Mucosa of rectum (tissue), 2 donors: Measurements from ENCODE around the gene GAP43.

Source experiments
- H3K27ac ChIP-seq, 2 donors: one replicate each; pipeline ENCODE4 v1.7.0; 2013; ENCODE audit warnings: inconsistent platforms in 2 of 2, low read depth in 2 of 2, low read length in 2 of 2
- H3K27me3 ChIP-seq, 2 donors: one replicate each; pipeline ENCODE4 v1.7.0; 2013; ENCODE audit warnings: low read length in 2 of 2; ENCODE audit not compliant: control insufficient read depth in 2 of 2, insufficient read depth in 2 of 2
- H3K36me3 ChIP-seq, 2 donors: one replicate each; pipeline ENCODE4 v1.7.0; 2013; ENCODE audit warnings: low read length in 2 of 2; ENCODE audit not compliant: control insufficient read depth in 2 of 2, insufficient read depth in 2 of 2
- H3K4me1 ChIP-seq, 2 donors: one replicate each; pipeline ENCODE4 v1.7.0; 2013; ENCODE audit warnings: low read length in 2 of 2, mild to moderate bottlenecking in 1 of 2; ENCODE audit not compliant: control insufficient read depth in 2 of 2, insufficient read depth in 2 of 2
- H3K4me3 ChIP-seq, 2 donors: one replicate each; pipeline ENCODE4 v1.7.0; 2013; ENCODE audit warnings: low read length in 2 of 2
- H3K9ac ChIP-seq, 2 donors: one replicate each; pipeline ENCODE4 v1.7.0; 2013; ENCODE audit warnings: low read length in 2 of 2, low read depth in 1 of 2, mild to moderate bottlenecking in 1 of 2
- H3K9me3 ChIP-seq, 2 donors: one replicate each; pipeline ENCODE4 v1.7.0; 2013; ENCODE audit warnings: low read length in 2 of 2; ENCODE audit not compliant: control insufficient read depth in 2 of 2
- donor health status: healthy.
- donor health status: Normal muscosa, but diverticular disease.

GAP43 gene

DNA sequence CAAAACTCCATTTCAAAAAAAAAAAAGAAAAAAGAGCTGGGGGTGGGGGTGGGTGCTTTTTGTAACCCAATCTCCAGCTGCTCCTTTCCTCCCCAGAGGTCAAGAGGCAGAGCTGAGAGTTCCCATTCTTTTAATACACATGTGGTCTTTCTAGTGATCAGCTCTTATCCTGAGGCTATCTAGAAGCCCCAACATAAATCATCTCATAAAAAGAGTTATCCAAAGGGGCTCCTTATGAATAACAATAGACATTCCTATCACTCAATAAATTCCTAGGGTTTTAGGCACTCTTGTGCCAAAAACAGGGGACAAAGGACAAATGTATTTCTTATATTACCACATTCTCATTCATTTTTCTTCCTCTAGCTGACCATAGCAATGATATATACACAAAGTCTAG lies 25.1 kb upstream of the GAP43 start:
- H3K36me3 ChIP-seq = no peaks in the 10 kb centered on the region
- no peaks in the 10 kb centered on the region for H3K27me3 ChIP-seq
- no peak overlapping the region for H3K27ac ChIP-seq
- no peak overlapping the region for H3K9ac ChIP-seq
- H3K4me1 ChIP-seq = no peaks in the 10 kb centered on the region
- no peak overlapping the region for H3K4me3 ChIP-seq
- no peaks in the 10 kb centered on the region for H3K9me3 ChIP-seq

DNA sequence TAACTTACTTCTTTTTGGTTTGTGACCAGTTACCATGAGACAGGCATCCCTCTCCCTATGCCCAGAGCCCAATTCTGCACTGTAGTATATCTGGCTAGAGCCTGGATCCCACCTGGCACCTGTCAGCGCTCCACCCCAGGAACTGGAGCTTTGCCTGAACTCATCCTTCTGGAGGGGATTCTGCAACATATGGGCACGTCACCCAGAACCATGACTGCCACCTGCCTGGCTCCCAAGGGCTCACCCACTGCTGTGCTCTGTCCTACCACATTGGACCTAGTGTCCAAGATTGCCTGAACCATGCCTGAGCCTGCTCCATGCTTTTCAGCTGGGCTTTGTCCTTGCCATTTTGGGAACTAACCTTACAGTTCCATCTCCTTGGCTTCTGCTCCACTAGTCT lies 21.1 kb upstream of the GAP43 start:
- Histone ChIP-seq H3K27me3 (no peaks in the 10 kb centered on the region), H3K4me3 (no peak overlapping the region), H3K9me3 (no peaks in the 10 kb centered on the region), H3K36me3 (no peaks in the 10 kb centered on the region), H3K4me1 (no peaks in the 10 kb centered on the region), H3K9ac (no peak overlapping the region), H3K27ac (no peak overlapping the region)

DNA sequence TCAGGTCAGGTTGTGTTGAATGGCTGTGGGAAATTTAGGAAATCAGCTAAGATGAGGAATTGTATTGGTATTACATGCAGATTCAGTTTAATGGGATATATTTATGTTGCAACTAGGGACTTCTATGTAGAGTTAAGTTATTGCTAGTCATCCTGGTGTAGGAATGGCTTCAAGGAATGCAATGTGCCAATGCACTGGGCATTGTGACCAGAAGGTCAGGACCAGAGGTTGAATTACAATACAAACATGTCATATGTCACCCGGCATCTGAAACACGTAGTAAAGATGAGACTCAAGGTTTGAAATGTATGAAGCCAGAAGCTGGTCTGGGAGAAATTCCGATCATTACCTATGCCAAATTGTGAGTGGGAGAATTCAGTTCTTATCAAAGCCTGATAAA lies 11.7 kb upstream of the GAP43 start:
- Histone ChIP-seq H3K27me3 (no peaks in the 10 kb centered on the region), H3K4me3 (no peak overlapping the region), H3K9me3 (no peaks in the 10 kb centered on the region), H3K36me3 (no peaks in the 10 kb centered on the region), H3K9ac (no peak overlapping the region), H3K27ac (no peak overlapping the region), H3K4me1 (no peaks in the 10 kb centered on the region)

DNA sequence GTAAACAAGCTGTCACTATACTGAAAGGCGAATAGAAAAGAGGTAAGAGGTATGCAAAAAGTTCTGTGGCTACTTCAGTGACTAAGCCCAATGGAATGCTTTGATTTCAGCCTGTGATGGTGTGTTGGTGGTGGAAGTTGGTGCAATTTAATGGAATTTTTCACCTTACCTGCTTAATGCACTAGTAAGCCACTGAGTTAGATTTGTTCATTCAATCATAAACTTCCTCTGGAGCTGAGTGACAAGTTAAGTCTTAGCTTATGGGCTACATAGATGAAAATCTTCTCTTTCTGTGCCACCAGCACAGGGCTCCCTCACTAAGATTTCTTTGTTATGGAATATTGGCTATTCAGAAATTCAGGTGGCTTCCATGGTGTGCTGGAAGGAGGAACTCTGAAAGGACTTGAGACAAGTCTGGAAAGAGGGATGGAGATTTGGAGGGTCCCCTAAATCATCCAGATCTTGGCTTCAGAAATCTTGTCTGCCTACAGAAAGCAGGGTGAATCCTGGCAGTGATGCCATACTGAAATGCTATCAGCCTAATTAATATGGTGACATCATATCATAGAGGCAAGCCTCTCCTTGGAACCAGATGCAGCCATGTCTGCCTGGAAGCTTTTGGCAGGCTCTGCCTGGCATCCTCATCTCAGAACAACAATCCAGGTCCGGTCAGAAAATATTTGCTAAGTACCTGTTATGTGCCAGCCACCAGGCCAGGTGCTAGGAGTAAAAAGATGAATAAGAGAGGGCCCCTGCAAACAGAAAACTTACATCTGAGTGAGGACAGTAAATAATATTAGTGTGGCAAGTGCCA lies 8.1 kb upstream of the GAP43 start:
- Histone ChIP-seq H3K4me1 (no peaks in the 10 kb centered on the region), H3K27me3 (no peaks in the 10 kb centered on the region)

DNA sequence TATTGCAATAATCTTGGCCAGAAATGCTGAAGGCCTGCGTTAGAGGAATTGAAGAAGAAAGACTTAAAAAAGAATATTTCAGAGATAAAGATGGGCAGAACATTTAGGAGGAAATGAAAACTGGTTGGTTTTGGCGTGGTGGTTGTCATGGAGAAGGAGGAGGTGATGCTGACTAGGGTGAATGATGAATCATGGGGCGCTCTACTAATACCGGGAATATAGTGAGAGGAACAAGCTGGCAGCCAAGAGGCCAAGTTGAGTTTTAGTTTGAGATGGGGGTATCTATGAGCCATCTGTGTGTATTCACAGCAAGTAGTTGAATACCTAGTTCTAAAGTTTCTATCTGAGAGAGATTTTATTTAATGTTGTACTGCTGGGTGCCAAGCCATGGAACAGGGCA lies 6.8 kb upstream of the GAP43 start:
- no peak overlapping the region for H3K9ac ChIP-seq

More for the DNA sequence above, 8.1 kb upstream of the GAP43 start:
- H3K36me3 ChIP-seq = no peaks in the 10 kb centered on the region
- H3K9me3 ChIP-seq = no peaks in the 10 kb centered on the region
- no peak overlapping the region for H3K9ac ChIP-seq
- H3K4me3 ChIP-seq = no peak overlapping the region
- no peak overlapping the region for H3K27ac ChIP-seq

DNA sequence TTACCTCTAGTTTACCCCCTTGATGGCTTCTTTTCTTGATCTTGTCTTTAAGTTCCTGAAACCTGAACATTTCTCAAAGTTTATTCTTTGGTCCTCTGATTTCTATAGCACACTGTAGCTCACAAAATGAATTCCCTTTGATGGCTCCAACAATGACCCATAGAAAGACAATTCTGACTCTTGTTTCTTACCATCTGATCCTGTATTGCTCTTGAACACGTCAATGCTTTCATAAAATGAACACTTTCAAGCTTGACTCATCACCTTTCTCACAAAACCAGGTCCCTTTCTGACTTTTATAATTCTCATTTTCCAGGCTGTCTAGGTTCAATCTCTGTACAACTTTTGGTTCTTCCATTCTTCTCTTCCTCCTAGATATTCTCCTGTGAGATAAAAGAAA lies 5.7 kb upstream of the GAP43 start:
- H3K4me3 ChIP-seq = no peak overlapping the region
- no peak overlapping the region for H3K9ac ChIP-seq
- H3K4me1 ChIP-seq = no peaks in the 10 kb centered on the region
- no peaks in the 10 kb centered on the region for H3K36me3 ChIP-seq
- H3K9me3 ChIP-seq = no peaks in the 10 kb centered on the region
- no peaks in the 10 kb centered on the region for H3K27me3 ChIP-seq
- H3K27ac ChIP-seq = no peak overlapping the region

More for the DNA sequence above, 6.8 kb upstream of the GAP43 start:
- Histone ChIP-seq H3K4me3 (no peak overlapping the region), H3K36me3 (no peaks in the 10 kb centered on the region), H3K27me3 (no peaks in the 10 kb centered on the region), H3K4me1 (no peaks in the 10 kb centered on the region), H3K27ac (no peak overlapping the region), H3K9me3 (no peaks in the 10 kb centered on the region)

DNA sequence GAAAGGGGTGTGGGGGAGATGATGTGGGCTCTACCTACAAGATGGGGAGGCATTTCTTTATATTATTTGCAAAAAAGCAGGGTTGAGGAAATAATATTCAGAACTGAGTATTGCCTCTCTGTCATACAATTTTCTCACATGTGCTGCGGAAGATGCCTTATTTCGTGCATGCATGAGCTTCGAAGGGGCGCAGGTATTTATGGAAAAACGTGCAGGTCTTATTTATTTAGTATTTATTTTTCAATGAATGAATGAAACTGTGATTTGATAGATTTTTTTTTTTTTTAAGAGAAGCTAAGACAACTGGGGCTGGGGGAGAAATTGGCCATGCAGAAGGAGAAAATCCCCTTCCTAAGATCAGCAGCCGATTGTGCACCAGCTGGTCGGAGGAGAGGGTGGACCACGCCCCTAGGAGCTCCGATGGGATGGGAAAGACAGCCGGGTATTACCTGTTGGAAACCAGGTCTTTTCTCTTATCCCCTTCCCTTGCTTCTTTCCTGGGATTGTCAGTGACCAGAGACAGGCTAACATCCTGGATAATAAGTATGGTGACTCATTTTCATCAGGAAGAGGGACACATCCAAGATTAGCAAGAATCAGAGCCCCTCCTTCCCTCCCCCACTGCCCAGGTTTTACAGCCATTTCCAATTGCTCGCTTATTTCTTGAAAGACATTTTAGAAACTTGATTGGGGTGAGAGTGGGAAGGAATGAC lies 875 bp downstream of the GAP43 start:
- no peaks in the 10 kb centered on the region for H3K4me1 ChIP-seq
- no peak overlapping the region for H3K27ac ChIP-seq
- no peak overlapping the region for H3K4me3 ChIP-seq
- H3K36me3 ChIP-seq = no peaks in the 10 kb centered on the region
- no peaks in the 10 kb centered on the region for H3K9me3 ChIP-seq
- H3K27me3 ChIP-seq = peaks cover 9 to 10% of the 10 kb centered on the region in 2 donors
- no peak overlapping the region for H3K9ac ChIP-seq

DNA sequence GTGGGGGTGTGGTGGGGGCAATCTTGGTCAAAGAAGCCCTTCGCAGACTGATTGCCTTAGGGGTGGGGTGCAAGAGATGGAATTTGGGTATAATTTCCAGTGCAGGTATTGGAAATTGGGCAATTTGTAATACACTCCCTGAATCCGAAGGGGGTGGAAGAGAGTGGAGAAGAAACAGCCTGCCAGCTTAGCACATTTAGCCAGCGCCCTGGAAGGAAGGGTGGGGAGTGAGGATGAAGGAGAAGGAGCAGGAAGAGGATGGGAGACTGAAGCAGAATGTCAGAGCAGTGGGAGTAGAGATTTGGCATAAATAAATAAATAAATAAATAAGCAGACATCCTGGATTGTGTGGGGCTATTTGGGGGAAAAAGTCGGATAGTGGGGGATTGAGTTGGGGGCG lies 1.6 kb downstream of the GAP43 start:
- Histone ChIP-seq H3K9ac (no peak overlapping the region), H3K36me3 (no peaks in the 10 kb centered on the region), H3K4me3 (no peak overlapping the region), H3K27ac (no peak overlapping the region), H3K4me1 (no peaks in the 10 kb centered on the region), H3K9me3 (no peaks in the 10 kb centered on the region), H3K27me3 (peaks cover 9 to 10% of the 10 kb centered on the region in 2 donors)

DNA sequence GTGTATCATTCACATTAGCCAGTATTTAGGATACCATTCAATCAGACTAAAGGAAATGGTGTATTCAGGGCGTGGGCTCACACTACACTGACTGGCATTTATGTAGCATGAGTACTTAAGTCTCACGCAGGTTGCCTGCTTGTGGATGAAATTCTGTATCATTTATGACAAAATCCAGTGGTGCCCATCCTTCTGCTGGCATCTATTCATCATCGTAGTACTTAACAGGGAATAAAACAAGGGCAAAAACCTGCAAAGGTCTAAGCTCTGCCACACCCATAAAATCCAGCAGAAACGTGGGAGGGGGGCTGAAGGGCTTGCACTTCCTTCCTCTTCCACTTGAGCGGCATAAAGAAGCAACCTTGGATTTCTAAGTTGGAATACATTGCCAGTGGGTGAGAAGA lies 2.7 kb downstream of the GAP43 start:
- H3K27ac ChIP-seq = no peak overlapping the region
- peaks cover 9 to 10% of the 10 kb centered on the region in 2 donors for H3K27me3 ChIP-seq
- H3K9me3 ChIP-seq = no peaks in the 10 kb centered on the region
- H3K4me3 ChIP-seq = no peak overlapping the region
- no peaks in the 10 kb centered on the region for H3K4me1 ChIP-seq
- no peaks in the 10 kb centered on the region for H3K36me3 ChIP-seq
- H3K9ac ChIP-seq = no peak overlapping the region

DNA sequence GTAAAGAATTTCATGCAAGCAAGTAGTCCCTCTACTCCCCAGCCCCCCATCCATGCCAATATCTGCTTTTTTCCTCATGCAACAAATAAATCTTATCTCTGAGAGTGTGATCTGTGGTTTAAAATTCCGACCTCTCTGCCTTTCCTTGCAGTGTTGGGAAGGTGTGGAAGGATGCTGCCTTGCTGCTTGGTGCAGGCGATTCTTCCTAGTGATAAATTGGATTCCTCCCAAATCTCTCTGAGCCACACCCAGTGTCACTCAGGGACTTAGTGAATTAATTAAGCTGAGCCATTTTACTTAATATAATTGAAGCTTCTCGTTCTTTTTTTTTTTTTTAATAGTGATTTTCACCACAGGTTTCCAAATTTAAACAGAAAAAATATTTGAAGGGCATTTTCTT lies 3.4 kb downstream of the GAP43 start:
- Histone ChIP-seq H3K27ac (no peak overlapping the region), H3K27me3 (peaks cover 9 to 10% of the 10 kb centered on the region in 2 donors), H3K9me3 (no peaks in the 10 kb centered on the region), H3K9ac (no peak overlapping the region), H3K4me1 (no peaks in the 10 kb centered on the region), H3K36me3 (no peaks in the 10 kb centered on the region), H3K4me3 (no peak overlapping the region)
